GM23338 (cell line): ENCODE data around the gene PARVB.

Experiments
- CTCF ChIP-seq, 2 experiments: fragments of 200-600 bp in 1 of 2; sonication (generic) in 1 of 2; conservative IDR thresholded peaks; 2 replicates each; pipeline versions ENCODE4 v1.5.1 to v1.6.1; 2016 to 2017; ENCODE audit warnings: antibody characterized with exemption in 2 of 2, low read depth in 2 of 2, mild to moderate bottlenecking in 2 of 2, moderate library complexity in 1 of 2
- EZH2 ChIP-seq: fragments of 200-600 bp; sonication (generic); IDR thresholded peaks from one replicate; pipeline ENCODE4 v1.8.0; 2017; ENCODE audit warnings: antibody characterized with exemption, mild to moderate bottlenecking, low read depth; ENCODE audit not compliant: unreplicated experiment
- EZH2phosphoT487 ChIP-seq: fragments of 200-600 bp; sonication (generic); IDR thresholded peaks from one replicate; pipeline ENCODE4 v1.8.1; 2018; ENCODE audit warnings: antibody characterized with exemption; ENCODE audit not compliant: unreplicated experiment
- POLR2AphosphoS5 ChIP-seq: IDR thresholded peaks from 2 replicates; pipeline ENCODE4 v1.6.1; 2016; ENCODE audit warnings: antibody characterized with exemption, low read depth
- TF ChIP-seq, protein P1 (sequence below): IDR thresholded peaks from 2 replicates; pipeline ENCODE4 v1.6.1; 2016; ENCODE audit warnings: antibody characterized with exemption

- TF ChIP-seq CTCF (conservative IDR thresholded peaks at IDR 0.05; ENCODE audit: low read depth in 2 of 2) (no peak), EZH2 (no peak), EZH2phosphoT487 (no peak), POLR2AphosphoS5 (no peak)
- TF ChIP-seq, protein P1, sequence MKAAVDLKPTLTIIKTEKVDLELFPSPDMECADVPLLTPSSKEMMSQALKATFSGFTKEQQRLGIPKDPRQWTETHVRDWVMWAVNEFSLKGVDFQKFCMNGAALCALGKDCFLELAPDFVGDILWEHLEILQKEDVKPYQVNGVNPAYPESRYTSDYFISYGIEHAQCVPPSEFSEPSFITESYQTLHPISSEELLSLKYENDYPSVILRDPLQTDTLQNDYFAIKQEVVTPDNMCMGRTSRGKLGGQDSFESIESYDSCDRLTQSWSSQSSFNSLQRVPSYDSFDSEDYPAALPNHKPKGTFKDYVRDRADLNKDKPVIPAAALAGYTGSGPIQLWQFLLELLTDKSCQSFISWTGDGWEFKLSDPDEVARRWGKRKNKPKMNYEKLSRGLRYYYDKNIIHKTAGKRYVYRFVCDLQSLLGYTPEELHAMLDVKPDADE, result no peak
Observed at GRCh38 chr22:44026630-44027511, 2.8 kb downstream of the PARVB start.
